GM19023 (cell line): ENCODE data around the gene PRAC1.

Experiments used
- ATAC-seq: cut with Tn5 transposase; IDR thresholded peaks from one replicate; pipeline ENCODE4 v1.9.1; 2021; ENCODE audit warnings: mild to moderate bottlenecking, moderate library complexity; ENCODE audit not compliant: unreplicated experiment

PRAC1 gene

DNA sequence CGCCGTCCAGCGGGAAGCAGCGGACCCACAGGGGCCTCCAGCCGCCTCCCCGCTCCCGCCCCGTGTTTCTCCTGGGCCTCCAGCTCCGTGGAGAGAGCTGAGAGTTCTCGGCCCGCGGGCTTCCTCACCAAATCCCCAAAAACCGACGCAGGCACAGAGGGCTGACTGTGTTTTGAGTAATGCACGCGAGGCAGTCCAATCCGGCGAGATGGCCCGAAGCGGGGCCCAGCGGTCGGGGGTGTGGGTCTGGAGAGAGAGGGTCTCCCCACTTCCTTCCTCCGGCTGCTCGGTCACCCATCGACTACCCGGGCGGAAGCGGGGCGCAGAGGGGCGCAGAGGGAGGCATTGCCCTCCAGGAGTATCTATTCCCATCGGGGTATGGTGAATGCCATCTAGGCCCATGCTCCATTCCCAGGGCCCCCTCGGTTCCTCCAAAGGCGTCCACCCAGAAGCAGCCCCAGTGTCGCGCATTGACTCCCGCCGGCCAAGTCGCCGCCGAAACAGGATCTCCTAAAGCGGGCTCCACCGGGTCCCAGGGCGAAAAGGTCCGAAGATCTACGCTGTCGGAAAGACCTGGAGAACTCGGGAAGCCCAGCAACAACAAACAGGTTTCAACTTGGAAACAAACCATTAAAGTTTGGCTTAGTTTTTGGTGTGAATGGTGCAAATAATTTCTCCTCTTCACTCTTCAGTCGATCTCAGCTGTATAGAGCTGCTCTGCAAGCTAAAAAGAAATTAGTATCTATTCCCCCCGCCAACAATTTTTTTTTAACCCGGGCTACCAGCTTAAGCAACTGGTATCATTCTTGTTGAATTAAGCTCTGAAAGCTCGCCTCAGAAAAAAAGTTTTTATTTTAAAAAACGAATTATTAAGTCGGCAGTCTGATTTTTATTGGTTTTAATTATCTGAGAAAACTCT lies 25.4 kb upstream of the PRAC1 start:
- no peak for ATAC-seq

DNA sequence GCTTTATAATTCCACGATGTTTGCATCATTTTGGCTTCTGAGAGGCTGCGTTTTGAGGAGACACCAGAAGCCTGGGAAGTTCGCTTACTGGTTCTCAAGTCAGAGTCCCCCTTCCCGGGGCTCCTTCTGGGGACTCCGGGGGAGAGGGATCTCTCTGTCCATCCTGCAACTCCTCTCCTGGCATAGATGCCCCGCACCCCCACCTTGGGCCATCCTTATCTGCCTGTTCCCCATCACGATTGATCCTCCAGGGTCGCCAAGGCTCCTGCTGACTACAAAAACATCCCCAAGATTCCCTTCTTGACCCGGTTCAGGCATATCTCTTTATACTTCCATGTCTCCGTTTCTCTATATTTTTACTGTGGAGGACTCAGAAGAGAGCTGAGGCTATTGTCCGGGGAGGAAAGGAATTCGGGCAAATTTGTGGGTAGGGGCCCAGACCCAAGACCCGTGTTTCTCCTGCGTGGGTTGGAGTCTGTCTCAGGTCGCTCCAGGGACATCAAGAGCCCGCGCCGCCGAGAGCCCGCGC lies 24.7 kb upstream of the PRAC1 start:
- ATAC-seq: no peak

DNA sequence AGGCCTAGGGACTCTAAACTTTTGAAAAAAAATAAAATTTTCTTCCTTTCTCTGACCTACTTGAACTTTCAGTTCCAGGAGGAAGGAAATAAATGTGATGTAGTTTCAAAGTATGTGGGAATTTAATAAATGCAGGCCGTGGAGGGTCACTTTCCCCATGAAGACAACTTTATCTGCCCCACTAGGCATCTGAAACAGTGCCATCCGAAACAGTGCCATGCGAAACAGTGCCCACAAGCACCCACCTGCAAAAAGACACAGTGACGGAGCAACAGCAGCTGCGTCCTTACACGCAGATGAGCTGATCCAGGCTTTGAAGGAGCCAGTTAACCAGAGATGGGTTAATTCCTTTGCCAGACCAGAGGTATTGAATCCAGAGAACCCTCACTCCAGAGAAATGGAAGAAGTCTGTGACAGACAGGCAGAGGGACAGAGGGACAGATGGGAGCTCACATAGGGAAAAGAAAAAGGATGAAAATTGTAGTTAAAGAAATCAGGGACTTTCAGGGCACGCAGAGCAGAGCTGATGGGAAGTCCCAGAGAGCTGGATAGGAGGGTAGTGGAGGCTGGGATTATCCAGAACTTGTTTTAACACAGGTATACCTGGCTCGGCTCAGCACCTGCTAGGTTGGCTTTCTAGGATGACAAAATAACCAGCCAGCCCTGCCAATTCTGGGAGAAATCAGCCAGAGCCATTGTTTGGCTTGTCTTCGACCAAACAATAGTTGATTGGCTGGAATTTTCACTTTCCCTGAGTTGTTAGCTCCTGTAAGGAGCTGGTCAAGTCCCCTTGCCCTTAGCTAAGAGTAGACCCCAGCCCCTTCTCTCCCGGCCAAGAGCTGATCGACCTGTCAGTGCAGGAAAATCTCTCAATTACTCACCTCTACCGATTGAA lies 23.3 kb upstream of the PRAC1 start:
- ATAC-seq: no peak

DNA sequence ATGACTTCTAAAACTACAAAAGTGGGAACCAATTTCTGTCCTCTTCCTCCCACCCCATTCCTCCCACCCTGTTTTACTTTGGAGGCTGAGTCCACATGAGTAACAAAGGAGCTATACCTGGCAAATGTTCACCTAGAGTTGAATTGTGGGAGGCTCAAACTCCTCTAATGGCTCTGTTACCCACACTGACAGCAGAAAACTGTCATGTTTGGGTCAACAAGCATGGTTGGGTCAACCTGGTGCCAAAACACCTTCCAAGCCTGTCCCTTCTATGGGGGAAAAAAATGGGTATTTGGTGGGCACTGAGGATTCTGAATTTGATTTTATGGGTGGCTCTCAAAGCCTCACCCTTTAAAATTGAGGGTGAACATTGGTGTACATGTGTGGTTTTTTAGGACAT lies 18.2 kb upstream of the PRAC1 start:
- ATAC-seq: no peak

DNA sequence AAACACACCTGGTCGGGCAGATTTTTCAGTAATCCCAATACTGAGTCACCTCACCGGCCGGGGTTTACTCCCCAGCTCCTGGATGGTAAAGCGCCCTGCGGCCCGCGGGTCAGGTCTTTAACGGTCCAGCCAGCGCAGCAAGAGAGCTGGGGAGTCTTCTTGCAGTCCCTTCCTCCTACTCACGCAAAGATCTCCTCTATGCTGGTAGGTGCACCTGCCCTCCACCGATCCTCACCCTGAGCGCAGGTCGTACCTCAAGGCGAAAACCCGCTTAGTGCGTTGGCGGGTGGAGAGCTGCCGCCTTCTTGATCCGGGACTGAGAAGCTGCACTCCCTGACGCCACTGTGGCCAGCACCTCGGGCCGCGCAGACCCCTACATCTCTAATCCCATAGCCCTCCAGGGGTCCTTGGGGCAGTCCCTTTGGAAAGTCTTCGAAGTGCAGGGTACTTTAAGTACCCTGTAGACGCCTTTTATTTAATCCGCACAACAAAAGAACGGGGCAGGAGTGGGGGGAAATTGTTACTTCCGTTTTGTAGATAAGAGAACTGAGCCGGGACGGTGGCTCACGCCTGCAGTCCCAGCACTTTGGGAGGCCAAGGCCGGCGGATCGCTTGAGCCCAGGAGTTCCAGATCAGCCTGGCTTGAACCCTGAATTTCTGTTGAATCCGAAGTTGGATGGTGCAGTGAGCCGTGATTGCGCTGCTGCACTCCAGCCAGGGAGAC lies 16.6 kb upstream of the PRAC1 start:
- ATAC-seq: no peak

DNA sequence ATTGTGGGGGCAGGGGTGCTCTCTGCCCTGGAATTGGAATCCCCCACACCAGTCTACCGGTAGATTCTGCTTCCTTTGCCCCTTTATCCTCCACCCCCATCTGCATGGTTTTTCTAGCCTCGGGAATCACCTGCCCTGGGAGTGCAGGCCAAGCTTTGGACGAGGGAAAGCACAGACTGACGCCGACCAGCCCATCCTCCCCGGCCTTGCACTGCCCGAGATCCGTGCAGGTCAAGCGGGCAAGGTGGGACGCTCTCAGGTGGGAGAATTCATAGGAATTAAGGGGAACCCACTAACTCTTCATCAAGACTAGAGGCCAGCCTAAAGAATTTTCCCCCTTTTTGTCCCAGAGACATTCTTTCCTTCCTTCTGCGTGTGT lies 16.1 kb upstream of the PRAC1 start:
- ATAC-seq: no peak

DNA sequence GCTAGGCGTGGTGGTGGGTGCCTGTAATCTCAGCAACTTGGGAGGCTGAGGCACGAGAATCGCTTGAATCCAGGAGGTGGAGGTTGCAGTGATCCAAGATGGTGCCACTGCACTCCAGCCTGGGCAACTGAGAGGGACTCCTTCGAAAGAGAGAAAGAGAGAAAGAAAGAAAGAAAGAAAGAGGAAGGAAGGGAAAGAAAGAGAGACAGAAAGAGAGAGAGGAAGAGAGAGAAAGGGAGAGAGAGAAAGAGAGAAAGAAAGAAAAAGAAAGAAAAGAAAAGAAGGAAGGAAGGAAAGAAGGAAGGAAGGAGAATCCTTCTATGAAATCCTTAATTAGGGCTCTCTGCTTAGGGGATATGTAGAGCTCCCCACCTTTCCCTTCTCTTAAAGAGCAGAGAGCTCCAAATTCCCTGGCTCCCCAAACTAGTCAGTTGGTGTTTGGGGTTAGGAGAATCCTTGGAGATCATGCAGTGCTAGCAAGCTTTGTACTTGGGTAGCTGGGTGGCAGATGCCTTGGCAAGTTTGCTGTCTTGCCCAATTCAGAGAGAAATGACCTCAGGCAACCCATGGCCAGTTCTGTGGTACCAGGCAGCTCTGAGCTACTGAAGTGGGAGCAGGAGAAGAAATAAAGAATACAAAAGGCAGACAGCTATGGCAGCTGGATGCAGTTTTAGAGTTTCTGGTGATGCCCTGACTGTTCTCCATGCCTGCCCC lies 15.2 kb upstream of the PRAC1 start:
- ATAC-seq: no peak

DNA sequence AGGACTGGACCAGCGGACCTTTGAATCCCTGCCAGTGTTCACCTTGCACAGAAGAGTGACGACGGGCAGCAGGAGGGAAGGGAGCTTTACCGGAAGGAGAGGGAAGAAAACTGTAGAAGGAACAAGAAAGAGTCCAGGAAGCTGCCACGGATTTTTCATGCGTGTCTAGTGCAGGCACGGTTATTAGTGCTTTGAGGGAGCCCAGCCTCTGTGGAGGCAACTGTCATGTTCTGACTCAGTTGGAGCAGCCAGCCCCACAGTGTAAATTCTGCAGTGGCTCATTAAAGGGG lies 12.7 kb upstream of the PRAC1 start:
- ATAC-seq: no peak

DNA sequence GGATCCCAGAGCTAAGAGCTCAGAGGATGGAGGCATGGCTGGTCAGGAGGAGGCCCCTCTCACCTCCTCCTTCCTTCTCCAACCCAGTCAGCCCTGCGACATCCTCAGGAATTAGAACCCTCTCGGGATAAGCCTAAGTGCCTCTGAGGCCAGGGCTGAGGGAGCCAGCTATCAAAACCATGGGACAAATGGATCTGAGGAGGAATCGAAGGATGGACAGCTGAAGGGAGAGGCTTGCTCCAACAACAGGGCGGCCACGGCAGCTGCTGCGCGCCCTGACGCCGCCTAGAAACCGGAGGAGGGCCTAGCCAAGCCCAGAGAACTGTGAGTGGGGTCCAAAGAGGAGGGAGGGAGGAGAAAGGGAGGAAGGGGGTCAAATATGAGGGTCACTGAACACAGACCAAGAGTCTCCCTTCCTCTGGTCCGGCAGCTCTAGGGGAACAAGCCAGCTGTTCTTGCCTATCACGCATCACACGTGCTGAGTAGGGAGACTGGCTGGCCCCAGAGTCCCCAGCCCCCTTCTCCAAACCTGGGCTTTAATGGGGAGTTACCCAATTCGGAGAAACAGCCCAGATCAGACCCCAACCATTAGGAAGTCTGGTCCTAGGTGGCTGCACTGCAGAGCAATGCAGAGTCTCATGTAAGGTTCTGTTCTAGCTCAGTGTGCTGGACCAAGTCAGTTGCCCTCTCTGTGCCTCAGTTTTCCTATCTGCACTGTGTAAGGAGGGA lies 12.2 kb upstream of the PRAC1 start:
- ATAC-seq: no peak

DNA sequence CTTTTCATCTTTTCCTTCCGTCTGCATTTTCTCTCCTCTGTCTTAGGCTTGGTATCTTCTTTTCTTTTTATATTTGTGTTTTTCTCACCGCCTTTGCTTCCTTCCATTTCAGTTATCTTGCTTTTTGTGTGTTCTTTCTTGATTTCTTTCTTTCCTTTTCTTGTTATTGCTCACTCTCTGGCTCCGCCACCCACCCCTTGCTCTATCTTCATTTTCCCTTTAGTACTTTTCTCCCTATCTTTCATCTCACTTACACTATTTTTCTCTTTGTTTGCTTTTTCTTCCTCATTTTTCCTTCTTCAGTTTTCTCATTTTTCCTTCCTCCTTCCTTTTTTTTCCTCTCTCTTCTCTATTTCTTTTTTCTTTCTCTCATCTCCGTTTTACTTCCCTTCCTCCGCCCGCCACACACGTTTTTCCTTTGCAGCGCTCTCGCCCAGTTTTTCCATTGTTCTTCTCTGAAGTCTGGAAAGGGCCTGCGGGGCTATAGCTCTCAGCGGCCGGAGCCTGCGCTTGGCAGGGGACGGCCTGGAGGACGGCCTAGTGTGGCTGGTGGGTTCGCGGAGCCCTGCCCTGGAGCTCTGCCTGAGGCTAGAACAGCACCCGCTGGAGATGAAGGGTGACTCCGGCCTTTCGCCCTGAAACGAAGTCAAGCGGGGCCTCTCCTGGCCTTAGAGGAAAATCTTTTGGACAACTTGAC lies 11.5 kb upstream of the PRAC1 start:
- no peak for ATAC-seq

DNA sequence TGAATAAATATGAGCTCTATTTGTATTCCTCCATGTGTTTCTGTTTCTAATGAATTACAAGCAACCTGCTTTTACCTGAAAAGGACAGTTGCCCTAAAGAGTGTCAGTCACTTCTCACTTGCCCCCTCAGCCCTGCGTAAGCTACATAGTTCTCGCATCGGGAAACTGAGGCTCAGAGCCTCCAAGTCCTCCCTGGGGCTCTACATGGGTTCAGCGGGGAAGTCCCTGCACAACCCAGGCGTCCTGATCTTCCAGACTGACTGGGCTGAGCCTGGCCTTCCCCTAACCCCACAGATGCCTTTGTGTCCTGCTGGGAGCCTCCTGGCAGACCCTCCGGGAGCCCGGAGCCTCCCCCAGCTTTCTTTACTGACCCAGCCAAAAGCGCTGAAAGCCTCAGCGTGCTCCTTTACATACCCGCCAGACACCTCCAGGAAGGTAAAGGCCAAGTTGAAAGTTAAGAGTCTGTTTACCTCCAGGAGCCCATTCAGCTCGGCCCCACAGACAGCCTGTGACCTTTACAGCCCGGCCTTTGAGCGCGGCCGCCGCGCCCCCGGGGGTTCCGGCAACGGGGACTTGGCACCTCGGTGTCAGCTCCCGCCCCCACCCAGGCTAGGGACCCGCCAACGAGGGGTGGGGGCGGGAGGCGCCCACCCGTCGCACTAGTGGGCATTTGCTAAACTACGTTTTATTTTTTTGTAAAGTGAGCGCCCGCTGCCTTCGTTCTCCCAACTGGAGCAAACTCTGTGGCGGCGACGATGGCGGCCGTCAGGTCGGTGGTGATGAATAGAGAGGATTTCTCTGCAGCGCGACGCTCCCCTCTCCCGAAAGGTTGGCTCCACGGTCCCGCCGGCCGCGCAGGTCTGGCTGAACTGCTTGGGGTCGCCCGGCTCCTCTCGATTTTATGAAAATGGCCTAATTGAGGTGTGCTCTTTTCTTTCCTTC lies 10.6 kb upstream of the PRAC1 start:
- ATAC-seq: no peak

DNA sequence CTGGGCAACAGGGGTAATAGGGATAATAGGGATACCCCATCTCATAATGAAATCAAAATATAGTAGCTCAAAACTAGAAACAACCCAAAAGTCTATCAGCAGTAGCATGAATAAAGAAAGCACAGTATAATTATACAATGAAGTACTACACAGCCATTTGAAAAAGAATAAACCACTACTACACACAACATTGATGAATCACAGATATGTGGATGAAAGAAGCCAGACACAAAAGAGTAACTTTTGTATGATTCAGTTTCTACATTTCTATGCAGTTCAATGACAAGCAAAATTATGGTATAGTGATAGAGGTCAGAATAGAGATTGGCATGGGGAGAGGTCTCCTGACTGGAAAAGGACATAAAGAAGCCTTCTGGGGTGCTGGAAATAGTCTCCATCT lies 9.0 kb upstream of the PRAC1 start:
- no peak for ATAC-seq

DNA sequence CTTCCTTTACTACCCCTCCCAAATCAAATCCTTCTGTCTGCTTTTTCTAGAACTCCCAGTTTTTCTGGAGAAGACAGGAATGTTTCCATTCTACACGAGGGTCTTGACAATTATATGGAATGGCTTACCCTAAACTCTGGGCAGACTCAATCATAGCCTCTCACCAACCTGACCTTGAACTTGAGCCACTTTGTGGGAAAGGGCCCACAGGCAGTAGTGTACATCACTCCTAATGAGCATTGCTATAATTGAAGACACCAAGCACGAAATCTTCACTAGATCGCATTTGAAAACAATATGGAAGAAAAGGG lies 7.9 kb upstream of the PRAC1 start:
- ATAC-seq: no peak

DNA sequence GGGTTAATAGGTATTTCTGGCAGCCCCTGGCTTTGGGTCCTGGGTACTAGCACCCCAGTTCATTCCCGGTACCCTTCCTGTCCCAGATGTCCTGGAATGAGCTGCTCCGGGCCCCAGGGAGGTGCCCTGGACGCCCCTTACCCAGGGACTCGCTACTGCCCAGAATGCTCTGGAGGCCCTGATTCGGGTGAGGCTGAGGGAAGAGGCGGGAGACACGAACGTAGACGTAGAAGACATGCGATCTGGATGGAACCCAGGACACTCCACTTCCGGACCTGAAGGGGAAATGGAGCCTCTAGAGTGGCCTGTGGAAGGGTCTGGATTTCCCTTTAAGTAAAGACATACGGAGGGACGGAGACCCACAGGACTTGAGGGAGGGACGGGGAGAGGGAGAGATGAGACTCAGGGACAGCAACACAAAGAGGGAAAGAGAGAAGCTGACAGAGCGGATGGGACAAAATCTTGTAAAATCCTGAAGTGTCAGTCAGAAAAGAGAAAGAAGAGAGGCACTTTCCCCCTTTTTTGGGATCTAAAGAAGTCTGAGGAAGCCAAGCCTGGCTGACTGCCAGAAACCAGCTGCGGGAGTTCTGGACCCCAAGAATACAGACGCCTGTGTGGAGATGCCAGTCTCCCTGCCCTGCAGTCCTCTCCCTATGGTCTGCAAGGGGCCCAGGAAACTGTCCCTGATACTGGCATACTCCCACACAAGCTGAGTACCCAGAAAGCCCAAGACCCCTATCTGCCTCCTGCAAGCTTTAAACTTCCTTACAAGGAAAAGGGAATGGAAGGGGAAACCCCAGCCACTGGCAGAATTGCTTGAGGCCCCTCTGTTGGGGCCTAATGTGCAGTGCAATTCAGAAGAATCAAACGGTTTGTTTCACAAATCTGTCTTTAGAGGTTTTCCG lies 7.3 kb upstream of the PRAC1 start:
- ATAC-seq: no peak

DNA sequence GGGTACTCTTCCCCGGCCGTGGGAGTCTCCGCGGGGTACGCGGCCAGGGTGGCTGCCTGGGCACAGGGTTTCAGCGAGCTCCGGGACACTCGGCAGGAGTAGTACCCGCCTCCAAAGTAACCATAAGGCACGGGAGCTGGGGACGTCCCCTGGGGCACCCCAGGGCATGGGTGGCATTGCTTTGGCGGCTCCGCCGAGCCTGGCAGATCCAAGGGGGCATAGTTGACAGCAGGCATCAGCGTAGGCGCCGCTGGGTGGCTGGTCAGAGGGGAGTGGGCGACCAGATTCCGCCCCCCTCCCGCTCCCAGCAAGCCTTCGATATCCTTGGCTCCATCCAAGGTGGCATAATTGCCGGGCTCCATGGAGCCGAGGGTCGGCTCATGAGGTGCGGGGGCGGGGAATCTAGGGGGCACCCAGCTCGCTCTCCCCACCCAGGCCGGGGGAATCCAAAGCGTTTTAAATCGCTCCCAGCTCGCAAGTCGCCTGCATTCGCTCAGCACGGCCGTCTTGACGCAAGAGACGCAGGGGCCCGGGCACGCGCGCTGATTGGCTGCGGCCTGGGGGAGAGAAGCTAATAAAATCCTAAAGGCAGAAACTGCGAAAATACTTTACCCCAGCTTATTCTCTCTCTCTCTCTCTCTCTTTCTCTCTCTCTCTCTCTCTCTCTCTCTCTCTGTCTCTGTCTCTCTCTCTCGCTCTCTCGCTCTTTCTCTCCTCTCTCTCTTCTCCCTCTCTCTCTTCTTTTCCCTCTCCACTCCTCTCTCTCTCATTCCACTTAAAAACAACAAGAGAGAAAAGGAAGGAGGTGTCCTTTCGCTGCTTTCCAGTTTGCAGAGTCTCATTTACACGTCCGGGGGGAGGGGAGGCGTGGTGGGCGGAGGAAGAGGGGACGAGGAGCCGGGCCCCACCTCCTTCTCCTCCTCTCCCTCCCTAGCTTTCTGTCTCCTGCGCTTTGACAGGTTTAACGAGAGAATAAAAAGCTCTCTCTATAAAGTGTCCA lies 6.2 kb upstream of the PRAC1 start, which contains the start of gene HOXB13:
TSS of gene HOXB13 (minus strand) at position 519 of the 1,000 bp plus-strand sequence. CDS start at position 362, 157 bp downstream.
- ATAC-seq: no peak
